H1 (cell line): Measurements from ENCODE around the gene ENDOV. TPM values are rescaled to one million over a fixed set of nuclear protein-coding genes. Genes with fewer than 3 reads are reported as not detected.

ENCODE experiments used
- BRCA1 ChIP-seq: IDR thresholded peaks from 2 replicates; pipeline ENCODE4 v1.6.1; 2012; ENCODE audit warnings: low read depth, low read length, improper control_type of control experiment
- CREB1 ChIP-seq: IDR thresholded peaks from 2 replicates; pipeline ENCODE4 v1.6.1; 2012; ENCODE audit warnings: inconsistent platforms
- CTBP2 ChIP-seq: IDR thresholded peaks from 2 replicates; pipeline ENCODE4 v1.7.0; 2011; ENCODE audit warnings: borderline replicate concordance, mild to moderate bottlenecking, moderate library complexity, mixed read lengths, low read length; ENCODE audit not compliant: insufficient read depth, insufficient read length
- JUN ChIP-seq: IDR thresholded peaks from 2 replicates; pipeline ENCODE4 v1.6.1; 2011; ENCODE audit warnings: low read depth, mild to moderate bottlenecking, improper control_type of control experiment, low read length
- SIRT6 ChIP-seq: IDR thresholded peaks from one replicate; pipeline ENCODE4 v1.7.1; 2012; ENCODE audit warnings: low read length, inconsistent platforms
- SP1 ChIP-seq: IDR thresholded peaks from 2 replicates; pipeline ENCODE4 v1.6.1; 2011; ENCODE audit warnings: low read depth, low read length
- polyA plus RNA-seq, 7 experiments: library from polyadenylated mRNA; depleted of rRNA in 3 of 7; stranded (reverse) in 5 of 7; unstranded in 2 of 7; fragments of >200 nt in 5 of 7; fragments of 200-250 nt in 2 of 7; gene quantifications; 1 replicate in 5 of 7; 2 replicates in 1 of 7; 4 replicates in 1 of 7; pipeline versions ENCODE4 v1.2.1 to v1.2.3, GENCODE V29; 2011 to 2013; ENCODE audit warnings: missing spikeins in 2 of 7, mixed read lengths in 2 of 7
- total RNA-seq: library from RNA; stranded (reverse); fragmentation: NEBNext Ultra II Directional; extraction: Animal tissue kit (Norgen Biotek cat#: 25700); gene quantifications from 2 replicates; pipeline ENCODE4 v1.2.1, GENCODE V29; 2021
- TF ChIP-seq, protein P1 (sequence below): IDR thresholded peaks from 2 replicates; pipeline ENCODE4 v1.6.1; 2012; ENCODE audit warnings: inconsistent platforms

The ENDOV gene
- total and polyA plus RNA-seq, 2 of the 8 experiments (the other 6 are each of a cell fraction or from before 2014, with no cell fraction given), result 10.6 to 13.3 TPM

DNA sequence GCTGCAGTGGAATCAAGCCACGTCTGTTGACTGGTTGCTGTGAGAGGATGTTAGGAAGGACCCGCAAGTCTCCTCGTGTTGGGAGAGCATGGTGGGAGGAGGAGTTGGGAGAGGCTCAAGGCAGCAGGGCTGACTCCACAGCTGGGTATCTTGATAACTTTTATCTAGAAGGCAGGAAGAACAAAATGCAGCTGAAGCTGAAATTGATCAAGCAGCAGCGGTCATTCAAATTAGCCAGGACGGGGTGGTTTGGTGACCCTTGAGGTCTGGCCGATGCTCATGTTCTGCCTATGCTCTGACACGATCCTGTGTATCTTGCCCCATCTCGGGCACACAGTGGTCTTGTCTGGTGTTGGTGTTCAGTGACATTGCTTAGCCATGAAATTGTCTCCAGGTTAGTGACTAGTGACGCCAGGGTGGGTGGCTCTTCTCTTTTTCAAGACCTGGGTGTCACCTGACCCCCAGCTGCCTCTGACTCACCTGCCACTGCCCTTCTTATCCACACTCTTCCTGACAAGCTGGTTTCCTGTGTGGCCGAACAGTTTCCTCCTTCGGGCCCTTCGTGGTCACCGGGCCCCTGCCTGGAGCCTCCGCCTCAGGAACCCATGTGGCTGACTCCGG is 42.4 kb downstream of the ENDOV start (continued):
- TF ChIP-seq SIRT6 (no peak), BRCA1 (no peak), CREB1 (no peak), SP1 (no peak), JUN (no peak), CTBP2 (no peak)
- TF ChIP-seq, protein P1, sequence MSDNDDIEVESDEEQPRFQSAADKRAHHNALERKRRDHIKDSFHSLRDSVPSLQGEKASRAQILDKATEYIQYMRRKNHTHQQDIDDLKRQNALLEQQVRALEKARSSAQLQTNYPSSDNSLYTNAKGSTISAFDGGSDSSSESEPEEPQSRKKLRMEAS, result no peak
